PFSK-1 (cell line): Measurements from ENCODE around the gene TPSD1.

Experiments
- FOXP2 ChIP-seq: optimal IDR thresholded peaks from 2 replicates; pipeline ENCODE3; 2011; ENCODE audit warnings: borderline replicate concordance, control low read depth, inconsistent platforms; ENCODE audit not compliant: insufficient read depth; ENCODE audit errors: extremely low read length, extremely low read depth
- POLR2AphosphoS5 ChIP-seq: IDR thresholded peaks from 2 replicates; pipeline ENCODE4 v1.6.1; 2012; ENCODE audit warnings: low read depth, mild to moderate bottlenecking, control low read depth, low read length, moderate library complexity
- REST ChIP-seq, 2 experiments: IDR thresholded peaks; 2 replicates each; pipeline versions ENCODE4 v1.6.1 to v1.8.0; 2011 to 2012; ENCODE audit warnings: low read depth in 2 of 2, low read length in 2 of 2, control low read depth in 1 of 2, inconsistent platforms in 1 of 2, mild to moderate bottlenecking in 1 of 2, moderate library complexity in 1 of 2; ENCODE audit not compliant: insufficient read depth in 1 of 2
- SIN3A ChIP-seq: IDR thresholded peaks from 2 replicates; pipeline ENCODE4 v1.6.1; 2012; ENCODE audit warnings: mild to moderate bottlenecking, low read length, moderate library complexity, borderline replicate concordance; ENCODE audit not compliant: insufficient read depth
- TAF1 ChIP-seq: IDR thresholded peaks from 2 replicates; pipeline ENCODE4 v1.6.1; 2012; ENCODE audit warnings: low read length, control low read depth, borderline replicate concordance; ENCODE audit not compliant: insufficient read depth

GRCh38 chr16:1221628-1222552 is 34.0 kb upstream of the TPSD1 start:
- TF ChIP-seq SIN3A (no peak), POLR2AphosphoS5 (no peak), TAF1 (no peak), REST (IDR thresholded peaks at IDR 0.05; ENCODE audit: insufficient read depth in 1 of 2, low read depth in 2 of 2, low read length in 2 of 2) (no peak), FOXP2 (no peak)
